CD4-positive, CD25-positive, alpha-beta regulatory T cell (primary cell): ENCODE measurements around the gene MITF. TPM values are rescaled to one million over a fixed set of nuclear protein-coding genes. Genes with fewer than 3 reads are reported as not detected.

Source experiments
- ATAC-seq, 2 donors: fragments of 150-1000 bp; cut with Tn5 transposase; one replicate each; pipeline ENCODE4 v1.10.0; 2021; ENCODE audit warnings: low read depth in 2 of 2, moderate number of reproducible peaks in 2 of 2, moderate library complexity in 1 of 2
- DNase-seq, 3 donors: peaks; one replicate each; pipeline versions ENCODE4 v3.0.0 to v3.0.0-alpha.2; 2012 to 2022; ENCODE audit warnings: mixed read lengths in 1 of 3
- H3K27ac ChIP-seq: one replicate; pipeline ENCODE4 v1.7.0; 2013; ENCODE audit warnings: mild to moderate bottlenecking, low read length; ENCODE audit not compliant: insufficient read depth, poor library complexity, severe bottlenecking
- H3K27me3 ChIP-seq: one replicate; pipeline ENCODE4 v1.7.0; 2013; ENCODE audit warnings: low read length; ENCODE audit not compliant: control insufficient read depth, insufficient read depth
- H3K36me3 ChIP-seq: one replicate; pipeline ENCODE4 v1.7.0; 2013; ENCODE audit warnings: mild to moderate bottlenecking, low read length, moderate library complexity; ENCODE audit not compliant: control insufficient read depth, insufficient read depth
- H3K4me1 ChIP-seq: 2 replicates; pipeline ENCODE4 v1.7.0; 2013; ENCODE audit warnings: mild to moderate bottlenecking, low read length; ENCODE audit not compliant: insufficient read depth, control insufficient read depth, poor library complexity, severe bottlenecking
- H3K4me3 ChIP-seq: one replicate; pipeline ENCODE4 v1.7.0; 2013; ENCODE audit warnings: low read depth, mild to moderate bottlenecking, low read length, moderate library complexity
- H3K9me3 ChIP-seq, 2 experiments: 1 replicate in 1 of 2; 2 replicates in 1 of 2; pipeline ENCODE4 v1.7.0; 2013; ENCODE audit warnings: low read length in 2 of 2, mild to moderate bottlenecking in 1 of 2, moderate library complexity in 1 of 2; ENCODE audit not compliant: control insufficient read depth in 2 of 2
- H3K27ac Mint-ChIP-seq, 3 donors: one replicate each; pipeline ENCODE4 v1.8.0; 2020 to 2022; ENCODE audit warnings: mild to moderate bottlenecking in 3 of 3, mixed read lengths in 3 of 3, moderate library complexity in 2 of 3
- H3K27me3 Mint-ChIP-seq: one replicate; pipeline ENCODE4 v1.8.0; 2022; ENCODE audit warnings: mild to moderate bottlenecking, mixed read lengths
- H3K36me3 Mint-ChIP-seq: one replicate; pipeline ENCODE4 v1.8.0; 2020; ENCODE audit warnings: mixed read lengths
- H3K4me1 Mint-ChIP-seq, 4 donors: one replicate each; pipeline ENCODE4 v1.8.0; 2020 to 2022; ENCODE audit warnings: mixed read lengths in 4 of 4, mild to moderate bottlenecking in 1 of 4
- H3K4me3 Mint-ChIP-seq, 4 donors: one replicate each; pipeline ENCODE4 v1.8.0; 2020 to 2022; ENCODE audit warnings: mild to moderate bottlenecking in 4 of 4, mixed read lengths in 4 of 4, moderate library complexity in 3 of 4
- H3K9me3 Mint-ChIP-seq, 7 donors: one replicate each; pipeline ENCODE4 v1.8.0; 2020 to 2022; ENCODE audit warnings: mixed read lengths in 7 of 7, mild to moderate bottlenecking in 3 of 7, moderate library complexity in 2 of 7
- polyA plus RNA-seq, 4 donors: library from polyadenylated mRNA; unstranded; fragments of 300-500 nt; fragmentation: Illumina TruSeq; gene quantifications; one replicate each; pipeline ENCODE4 v1.2.3, GENCODE V29; 2021
- total RNA-seq: library from RNA; stranded (reverse); gene quantifications from one replicate; pipeline ENCODE4 v1.2.3, GENCODE V29; 2022

Gene MITF
- total and polyA plus RNA-seq, 5 donors from 2014 or later = 0.44 TPM; not detected in 4

DNA sequence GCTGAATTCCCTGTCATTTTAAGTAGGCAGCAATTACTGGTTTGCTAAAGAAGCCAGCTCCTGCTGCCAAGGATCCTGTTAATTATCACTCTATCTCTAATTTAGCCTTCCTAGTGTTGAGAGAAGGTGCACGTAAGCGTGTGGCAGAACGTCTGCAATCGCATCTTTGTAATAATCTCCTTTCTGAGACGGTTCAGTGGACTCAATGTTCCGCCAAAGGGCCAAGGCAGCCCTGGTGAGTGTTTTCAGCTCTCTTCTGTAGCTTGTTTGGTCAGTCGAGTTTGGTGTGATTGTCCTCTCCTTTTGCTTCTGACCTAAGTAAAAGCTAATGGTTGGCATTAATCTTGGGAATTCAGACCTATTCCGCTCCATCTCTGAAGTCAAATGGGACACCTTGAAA, 24.2 kb downstream of the MITF start:
- ATAC-seq (no peak), DNase-seq (no peak)
- no peak overlapping the region for H3K27ac Mint-ChIP-seq
- no peaks in the 10 kb centered on the region for H3K4me1 ChIP-seq
- H3K36me3 Mint-ChIP-seq = no peaks in the 10 kb centered on the region
- no peaks in the 10 kb centered on the region for H3K36me3 ChIP-seq
- no peaks in the 10 kb centered on the region for H3K4me1 Mint-ChIP-seq
- H3K4me3 ChIP-seq = no peak overlapping the region
- H3K9me3 Mint-ChIP-seq = peaks cover 0 to 3% (median 0%) of the 10 kb centered on the region in 7 donors
- H3K27me3 ChIP-seq = no peaks in the 10 kb centered on the region
- H3K27ac ChIP-seq = no peak overlapping the region
- peaks cover 8% of the 10 kb centered on the region for H3K27me3 Mint-ChIP-seq
- H3K9me3 ChIP-seq = no peaks in the 10 kb centered on the region
- H3K4me3 Mint-ChIP-seq = no peak overlapping the region

DNA sequence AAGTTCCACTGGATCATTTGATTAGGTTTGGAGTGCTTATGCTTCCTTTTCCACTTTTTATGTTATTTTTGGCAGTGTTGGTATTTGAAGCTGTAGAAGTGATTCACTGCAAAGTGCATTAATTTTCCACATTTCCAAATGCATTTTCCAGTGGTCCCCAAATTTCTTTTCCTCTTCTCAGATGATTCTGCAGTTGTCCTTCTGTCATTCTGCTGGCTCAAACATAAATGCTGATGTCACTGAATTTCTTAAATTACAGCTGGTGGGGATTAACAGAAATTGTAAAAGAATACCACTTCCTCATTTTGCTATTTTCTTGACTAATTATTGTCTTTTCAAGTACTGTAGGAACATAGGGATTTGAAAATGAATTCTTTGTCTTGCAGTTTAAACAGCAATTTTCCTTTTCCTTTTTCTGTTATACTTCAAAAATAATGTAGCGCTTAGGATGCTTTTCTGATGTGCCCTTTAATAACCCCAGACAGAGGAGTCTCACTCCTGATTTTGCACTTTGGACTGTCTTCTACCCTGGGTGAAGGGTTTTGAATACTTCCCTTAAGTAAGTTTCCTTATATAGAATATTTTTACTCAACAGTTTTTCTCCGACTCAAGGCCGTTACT, 25.0 kb downstream of the MITF start:
- no peak for ATAC-seq
- no peaks in the 10 kb centered on the region for H3K9me3 ChIP-seq
- H3K36me3 ChIP-seq = no peaks in the 10 kb centered on the region
- no peak overlapping the region for H3K4me3 ChIP-seq
- H3K4me1 Mint-ChIP-seq = no peaks in the 10 kb centered on the region
- no peak for DNase-seq
- no peak overlapping the region for H3K27ac Mint-ChIP-seq
- H3K27me3 ChIP-seq = no peaks in the 10 kb centered on the region
- H3K4me3 Mint-ChIP-seq = no peak overlapping the region
- no peaks in the 10 kb centered on the region for H3K36me3 Mint-ChIP-seq
- H3K27ac ChIP-seq = no peak overlapping the region
- H3K27me3 Mint-ChIP-seq = peaks cover 10% of the 10 kb centered on the region
- H3K4me1 ChIP-seq = no peaks in the 10 kb centered on the region
- H3K9me3 Mint-ChIP-seq = peaks cover 0 to 1% (median 0%) of the 10 kb centered on the region in 7 donors

DNA sequence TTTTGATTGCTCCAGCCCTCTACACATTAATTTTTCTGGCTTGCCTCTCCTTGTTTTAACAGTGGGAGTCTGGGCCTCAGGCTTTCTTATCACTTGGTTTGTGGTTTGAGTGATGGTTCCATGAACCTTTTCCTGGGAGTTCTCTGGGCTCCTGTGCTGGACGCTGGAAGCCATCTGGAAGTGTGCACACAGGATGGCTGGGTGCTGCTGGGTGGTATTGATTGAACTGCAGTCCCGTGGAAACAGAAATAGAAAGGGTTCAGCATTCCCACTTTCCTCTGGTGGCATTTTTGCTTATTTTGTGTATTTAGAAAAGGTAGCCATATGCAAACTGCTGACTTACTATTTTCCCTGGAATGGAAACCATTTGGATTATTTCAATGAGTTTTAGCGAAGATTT, 25.6 kb downstream of the MITF start:
- ATAC-seq = no peak
- H3K9me3 ChIP-seq = no peaks in the 10 kb centered on the region
- Mint-ChIP-seq H3K4me3 (no peak overlapping the region), H3K9me3 (peaks cover 0 to 1% (median 0%) of the 10 kb centered on the region in 7 donors), H3K4me1 (no peaks in the 10 kb centered on the region), H3K27ac (no peak overlapping the region), H3K27me3 (peaks cover 9% of the 10 kb centered on the region), H3K36me3 (no peaks in the 10 kb centered on the region)
- no peaks in the 10 kb centered on the region for H3K36me3 ChIP-seq
- H3K4me1 ChIP-seq = no peaks in the 10 kb centered on the region
- DNase-seq = no peak
- H3K27ac ChIP-seq = no peak overlapping the region
- H3K4me3 ChIP-seq = no peak overlapping the region
- H3K27me3 ChIP-seq = no peaks in the 10 kb centered on the region

- ATAC-seq (no peak), DNase-seq (no peak)
- Mint-ChIP-seq H3K9me3 (peaks cover 0 to 1% (median 0%) of the 10 kb centered on the region in 7 donors), H3K4me1 (no peaks in the 10 kb centered on the region), H3K27me3 (peaks cover 9% of the 10 kb centered on the region), H3K27ac (no peak overlapping the region), H3K4me3 (no peak overlapping the region), H3K36me3 (no peaks in the 10 kb centered on the region)
- Histone ChIP-seq H3K4me1 (no peaks in the 10 kb centered on the region), H3K9me3 (no peaks in the 10 kb centered on the region), H3K4me3 (no peak overlapping the region), H3K27me3 (no peaks in the 10 kb centered on the region), H3K27ac (no peak overlapping the region), H3K36me3 (no peaks in the 10 kb centered on the region)
These were observed 27.4 kb downstream of the MITF start for GRCh38 chr3:69766638-69767037.

DNA sequence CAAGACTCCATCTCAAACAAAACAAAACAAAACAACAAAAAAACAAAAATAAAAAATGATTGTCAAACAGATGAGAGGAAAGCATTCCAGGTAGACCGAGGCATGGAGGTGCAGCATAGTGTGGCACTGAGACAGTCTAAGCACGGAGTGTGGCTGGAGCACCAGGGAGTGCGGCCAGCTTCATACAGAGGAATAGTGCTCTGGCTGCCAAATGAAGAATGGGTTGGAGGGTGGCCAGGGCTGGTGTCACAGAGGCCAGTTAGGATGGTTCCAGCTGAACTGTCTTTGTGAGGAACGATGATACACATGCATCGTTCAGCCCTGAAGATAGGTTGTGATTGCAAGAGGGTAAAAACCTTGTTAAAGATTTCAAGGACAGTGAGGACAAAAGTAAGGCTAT, 28.3 kb downstream of the MITF start:
- ATAC-seq (no peak), DNase-seq (no peak)
- peaks cover 0 to 1% (median 0%) of the 10 kb centered on the region in 7 donors for H3K9me3 Mint-ChIP-seq
- no peaks in the 10 kb centered on the region for H3K4me1 Mint-ChIP-seq
- peaks cover 9% of the 10 kb centered on the region for H3K27me3 Mint-ChIP-seq
- no peaks in the 10 kb centered on the region for H3K36me3 Mint-ChIP-seq
- Histone ChIP-seq H3K27me3 (no peaks in the 10 kb centered on the region), H3K27ac (no peak overlapping the region), H3K36me3 (no peaks in the 10 kb centered on the region), H3K4me1 (no peaks in the 10 kb centered on the region), H3K4me3 (no peak overlapping the region), H3K9me3 (no peaks in the 10 kb centered on the region)
- no peak overlapping the region for H3K4me3 Mint-ChIP-seq
- H3K27ac Mint-ChIP-seq = no peak overlapping the region

- H3K27ac Mint-ChIP-seq = no peak overlapping the region
- H3K4me1 Mint-ChIP-seq = no peaks in the 10 kb centered on the region
- H3K4me1 ChIP-seq = no peaks in the 10 kb centered on the region
- H3K27me3 ChIP-seq = no peaks in the 10 kb centered on the region
- no peak overlapping the region for H3K4me3 Mint-ChIP-seq
- H3K4me3 ChIP-seq = no peak overlapping the region
- no peaks in the 10 kb centered on the region for H3K9me3 ChIP-seq
- no peaks in the 10 kb centered on the region for H3K36me3 ChIP-seq
- H3K9me3 Mint-ChIP-seq = peaks cover 0 to 6% (median 1%) of the 10 kb centered on the region in 7 donors
- H3K36me3 Mint-ChIP-seq = no peaks in the 10 kb centered on the region
- ATAC-seq = no peak
- H3K27me3 Mint-ChIP-seq = peaks cover 9% of the 10 kb centered on the region
- H3K27ac ChIP-seq = no peak overlapping the region
- no peak for DNase-seq
These were observed 29.2 kb downstream of the MITF start for GRCh38 chr3:69768438-69768837.

DNA sequence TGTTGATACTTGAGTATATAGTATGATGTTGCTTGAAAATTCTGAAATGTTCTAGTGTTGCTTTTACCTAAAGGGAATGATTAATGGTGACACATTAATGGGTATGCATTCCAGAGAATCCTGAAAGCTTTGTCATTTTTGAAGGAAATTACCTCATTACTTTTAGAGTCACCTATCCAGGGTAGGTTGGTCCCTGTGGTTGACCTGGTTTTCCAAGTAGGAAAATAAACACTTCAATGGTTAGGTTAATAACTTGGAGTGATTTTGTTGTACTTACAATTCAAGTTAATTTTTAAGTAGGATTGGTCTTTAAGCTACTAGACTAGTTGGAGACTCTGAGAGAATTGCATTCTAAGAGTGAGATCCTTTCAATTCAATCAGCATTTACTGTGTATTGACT, 31.0 kb downstream of the MITF start:
- no peak overlapping the region for H3K27ac Mint-ChIP-seq
- peaks cover 9% of the 10 kb centered on the region for H3K27me3 Mint-ChIP-seq
- DNase-seq (no peak), ATAC-seq (no peak)
- no peaks in the 10 kb centered on the region for H3K4me1 ChIP-seq
- H3K4me3 Mint-ChIP-seq = no peak overlapping the region
- no peaks in the 10 kb centered on the region for H3K9me3 ChIP-seq
- no peaks in the 10 kb centered on the region for H3K4me1 Mint-ChIP-seq
- peaks cover 0 to 6% (median 1%) of the 10 kb centered on the region in 7 donors for H3K9me3 Mint-ChIP-seq
- no peak overlapping the region for H3K4me3 ChIP-seq
- H3K36me3 ChIP-seq = no peaks in the 10 kb centered on the region
- no peak overlapping the region for H3K27ac ChIP-seq
- H3K36me3 Mint-ChIP-seq = no peaks in the 10 kb centered on the region
- H3K27me3 ChIP-seq = no peaks in the 10 kb centered on the region

GRCh38 chr3:69770976-69771634, 31.8 kb downstream of the MITF start:
- no peaks in the 10 kb centered on the region for H3K4me1 Mint-ChIP-seq
- no peaks in the 10 kb centered on the region for H3K9me3 ChIP-seq
- no peak overlapping the region for H3K27ac ChIP-seq
- no peak for ATAC-seq
- no peaks in the 10 kb centered on the region for H3K4me1 ChIP-seq
- no peaks in the 10 kb centered on the region for H3K27me3 ChIP-seq
- no peaks in the 10 kb centered on the region for H3K36me3 ChIP-seq
- H3K36me3 Mint-ChIP-seq = no peaks in the 10 kb centered on the region
- peaks cover 0 to 6% (median 1%) of the 10 kb centered on the region in 7 donors for H3K9me3 Mint-ChIP-seq
- no peak for DNase-seq
- no peak overlapping the region for H3K4me3 ChIP-seq
- H3K27ac Mint-ChIP-seq = no peak overlapping the region
- H3K27me3 Mint-ChIP-seq = peaks cover 9% of the 10 kb centered on the region
- H3K4me3 Mint-ChIP-seq = no peak overlapping the region
